Measurements from ENCODE around the gene MYO16.

The MYO16 gene

GRCh38 chr13:108860418-108860817 lies 231.0 kb downstream of the MYO16 start:
- H3K27ac ChIP-seq, result no peak overlapping the region

GRCh38 chr13:108877300-108877699 lies 247.9 kb downstream of the MYO16 start:
- no peak for TF ChIP-seq CTCF (IDR thresholded peaks at IDR 0.05)
- no peak for TF ChIP-seq ZFX (IDR thresholded peaks at IDR 0.05; ENCODE audit: borderline replicate concordance)
- H3K27ac ChIP-seq, result no peak overlapping the region

More at GRCh38 chr13:108860418-108860817, 231.0 kb downstream of the MYO16 start:
- no peak for TF ChIP-seq ZFX (IDR thresholded peaks at IDR 0.05; ENCODE audit: borderline replicate concordance)
- TF ChIP-seq CTCF (IDR thresholded peaks at IDR 0.05), result no peak

GRCh38 chr13:108878732-108879131 lies 249.3 kb downstream of the MYO16 start:
- H3K27ac ChIP-seq, result no peak overlapping the region
- TF ChIP-seq ZFX (IDR thresholded peaks at IDR 0.05; ENCODE audit: borderline replicate concordance), result no peak
- TF ChIP-seq CTCF (IDR thresholded peaks at IDR 0.05), result no peak

- TF ChIP-seq CTCF (IDR thresholded peaks at IDR 0.05) (no peak), ZFX (IDR thresholded peaks at IDR 0.05; ENCODE audit: borderline replicate concordance) (no peak)
- no peak overlapping the region for H3K27ac ChIP-seq
Observed at GRCh38 chr13:108889324-108889984, 260.0 kb downstream of the MYO16 start.

GRCh38 chr13:108895220-108895704 lies 265.9 kb downstream of the MYO16 start:
- TF ChIP-seq ZFX (IDR thresholded peaks at IDR 0.05; ENCODE audit: borderline replicate concordance), result no peak
- TF ChIP-seq CTCF (IDR thresholded peaks at IDR 0.05), result peak; percentile 65
- no peak overlapping the region for H3K27ac ChIP-seq

GRCh38 chr13:108897955-108898354 lies 268.5 kb downstream of the MYO16 start:
- H3K27ac ChIP-seq, result no peak overlapping the region
- TF ChIP-seq ZFX (IDR thresholded peaks at IDR 0.05; ENCODE audit: borderline replicate concordance), result no peak
- TF ChIP-seq CTCF (IDR thresholded peaks at IDR 0.05), result no peak

- no peak for TF ChIP-seq ZFX (IDR thresholded peaks at IDR 0.05; ENCODE audit: borderline replicate concordance)
- TF ChIP-seq CTCF (IDR thresholded peaks at IDR 0.05), result no peak
- no peak overlapping the region for H3K27ac ChIP-seq
Observed at GRCh38 chr13:108902405-108903155, 273.2 kb downstream of the MYO16 start.
